ENCODE results near the gene RAB11FIP5. TPM values are rescaled to one million over a fixed set of nuclear protein-coding genes. Genes with fewer than 3 reads are reported as not detected.

The RAB11FIP5 gene
- total RNA-seq, 1 donor from 2014 or later: 25.4 TPM

- no peak for DNase-seq (ENCODE audit: low spot score in 2 of 2, unreplicated experiment in 2 of 2)
- peaks cover 2% of the 10 kb centered on the region for H3K36me3 Mint-ChIP-seq
Measured at GRCh38 chr2:73032702-73033097, 80.0 kb downstream of the RAB11FIP5 start.

GRCh38 chr2:73031725-73032701 is 80.7 kb downstream of the RAB11FIP5 start:
- Mint-ChIP-seq H3K36me3 (peaks cover 2% of the 10 kb centered on the region), H3K27me3 (ENCODE audit: low read depth) (no peaks in the 10 kb centered on the region), H3K4me3 (no peak overlapping the region), H3K9me3 (no peaks in the 10 kb centered on the region), H3K27ac (no peak overlapping the region), H3K4me1 (no peaks in the 10 kb centered on the region)
- TF ChIP-seq CTCF (IDR thresholded peaks at IDR 0.05; ENCODE audit: unreplicated experiment): no peak
- no peak for DNase-seq (ENCODE audit: low spot score in 2 of 2, unreplicated experiment in 2 of 2)

More at GRCh38 chr2:73032702-73033097, 80.0 kb downstream of the RAB11FIP5 start:
- H3K27me3 Mint-ChIP-seq (ENCODE audit: low read depth): no peaks in the 10 kb centered on the region
- H3K4me1 Mint-ChIP-seq: no peaks in the 10 kb centered on the region
- H3K4me3 Mint-ChIP-seq: no peak overlapping the region
- H3K9me3 Mint-ChIP-seq: no peaks in the 10 kb centered on the region
- no peak overlapping the region for H3K27ac Mint-ChIP-seq
- TF ChIP-seq CTCF (IDR thresholded peaks at IDR 0.05; ENCODE audit: unreplicated experiment): no peak

GRCh38 chr2:73031095-73031678 is 81.6 kb downstream of the RAB11FIP5 start:
- H3K27ac Mint-ChIP-seq: no peak overlapping the region

GRCh38 chr2:73028841-73029240 is 83.9 kb downstream of the RAB11FIP5 start:
- no peak for DNase-seq (ENCODE audit: low spot score in 2 of 2, unreplicated experiment in 2 of 2)
- TF ChIP-seq CTCF (IDR thresholded peaks at IDR 0.05; ENCODE audit: unreplicated experiment): no peak
- Mint-ChIP-seq H3K4me1 (no peaks in the 10 kb centered on the region), H3K36me3 (peaks cover 2% of the 10 kb centered on the region), H3K9me3 (no peaks in the 10 kb centered on the region), H3K4me3 (no peak overlapping the region), H3K27me3 (ENCODE audit: low read depth) (no peaks in the 10 kb centered on the region), H3K27ac (no peak overlapping the region)

More at GRCh38 chr2:73031095-73031678, 81.6 kb downstream of the RAB11FIP5 start:
- no peak for TF ChIP-seq CTCF (IDR thresholded peaks at IDR 0.05; ENCODE audit: unreplicated experiment)
- Mint-ChIP-seq H3K4me3 (no peak overlapping the region), H3K9me3 (no peaks in the 10 kb centered on the region), H3K4me1 (no peaks in the 10 kb centered on the region), H3K27me3 (ENCODE audit: low read depth) (no peaks in the 10 kb centered on the region), H3K36me3 (peaks cover 2% of the 10 kb centered on the region)
- DNase-seq (ENCODE audit: low spot score in 2 of 2, unreplicated experiment in 2 of 2): no peak

GRCh38 chr2:73027340-73027739 is 85.4 kb downstream of the RAB11FIP5 start:
- no peak for TF ChIP-seq CTCF (IDR thresholded peaks at IDR 0.05; ENCODE audit: unreplicated experiment)
- Mint-ChIP-seq H3K4me1 (no peaks in the 10 kb centered on the region), H3K9me3 (no peaks in the 10 kb centered on the region), H3K27ac (no peak overlapping the region), H3K4me3 (no peak overlapping the region), H3K36me3 (peaks cover 2% of the 10 kb centered on the region), H3K27me3 (ENCODE audit: low read depth) (no peaks in the 10 kb centered on the region)
- DNase-seq (ENCODE audit: low spot score in 2 of 2, unreplicated experiment in 2 of 2): no peak

All from mesothelial cell of epicardium (in vitro differentiated cells).